GM21360 (cell line): ENCODE measurements around the gene ELP1.

Experiments
- ATAC-seq: cut with Tn5 transposase; IDR thresholded peaks from one replicate; pipeline ENCODE4 v1.9.1; 2021; ENCODE audit warnings: mild to moderate bottlenecking, moderate library complexity; ENCODE audit not compliant: unreplicated experiment

Gene ELP1

DNA sequence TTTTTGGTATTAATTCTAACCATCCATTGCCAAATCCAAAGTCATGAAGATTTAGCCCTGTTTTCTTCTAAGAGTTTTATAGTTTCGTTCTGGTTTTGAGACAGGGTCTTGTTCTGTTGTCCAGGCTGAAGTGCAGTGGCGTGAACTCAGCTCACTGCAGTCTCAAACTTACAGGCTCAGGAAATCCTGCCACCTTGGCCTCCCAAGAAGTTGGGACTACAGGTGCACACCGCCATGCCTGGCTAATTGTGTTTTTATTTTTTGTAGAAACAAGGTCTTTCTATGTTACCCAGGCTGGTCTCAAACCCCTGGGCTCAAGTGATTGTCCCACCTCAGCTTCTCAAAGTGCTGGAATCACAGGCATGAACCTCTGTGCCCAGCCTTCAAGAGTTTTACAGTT, 50.8 kb downstream of the ELP1 start:
- ATAC-seq = no peak

GRCh38 chr9:108882052-108882888, 51.7 kb downstream of the ELP1 start:
- ATAC-seq = no peak

DNA sequence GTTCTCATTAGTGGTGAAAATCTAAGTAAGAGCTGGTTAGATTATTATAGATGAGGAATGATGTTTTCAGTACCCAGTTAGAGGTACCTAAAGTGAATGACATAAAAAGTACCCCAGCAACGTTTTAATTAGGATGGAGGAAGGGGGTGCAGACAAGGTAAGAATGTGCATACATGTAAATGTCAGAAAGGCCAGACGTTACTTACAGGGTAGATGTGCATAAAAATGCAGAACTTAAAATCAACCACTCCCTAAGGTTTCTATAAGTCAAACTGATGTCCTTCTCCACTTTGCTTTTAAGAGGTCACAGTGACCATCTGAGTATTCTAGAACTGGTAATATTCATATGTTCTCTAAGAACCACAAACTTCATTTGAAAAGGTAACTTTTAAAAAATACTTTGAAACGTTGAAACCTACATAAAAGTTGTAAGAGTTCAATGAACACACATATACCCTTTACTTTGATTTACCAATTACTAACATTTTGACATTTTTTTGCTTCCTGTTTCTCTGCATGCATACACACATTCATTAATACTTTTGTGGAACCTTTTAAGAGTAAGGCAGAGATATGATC, 53.1 kb downstream of the ELP1 start:
- ATAC-seq = no peak

- ATAC-seq = no peak
Measured at GRCh38 chr9:108877524-108877923, 56.4 kb downstream of the ELP1 start.

GRCh38 chr9:108876425-108876824, 57.5 kb downstream of the ELP1 start:
- no peak for ATAC-seq

DNA sequence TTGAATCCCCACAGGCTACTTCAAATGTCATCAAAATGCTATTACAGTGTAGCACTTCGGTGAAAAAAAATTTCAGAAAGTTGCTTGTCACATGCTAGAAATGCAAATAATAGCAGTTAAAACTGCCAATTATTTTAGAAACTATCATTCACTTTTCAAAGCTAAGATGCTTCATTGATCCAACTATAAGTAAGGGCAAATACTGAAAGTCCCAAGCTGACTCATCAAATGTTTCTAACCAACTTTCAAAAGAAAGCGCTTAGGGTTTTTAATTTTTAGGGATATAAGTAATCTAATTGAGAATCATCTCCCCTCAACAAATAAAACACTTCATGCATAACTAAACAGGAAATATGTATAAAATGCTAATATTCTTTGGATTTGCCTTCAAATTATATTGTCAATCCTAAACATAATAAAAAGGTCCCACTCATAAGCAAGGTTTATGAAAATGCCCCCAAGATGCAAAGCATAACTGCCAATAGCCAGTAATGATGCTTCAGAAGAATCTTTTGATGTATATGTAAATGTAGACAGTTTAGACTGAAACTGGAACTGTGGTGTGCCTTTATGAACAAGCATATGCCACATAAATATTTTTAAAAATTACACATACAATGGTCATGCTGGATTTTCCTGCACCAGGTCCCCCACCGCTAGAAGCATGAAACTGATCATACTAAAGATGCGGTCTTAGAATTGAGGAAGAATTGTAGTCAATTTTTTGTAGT, 59.7 kb downstream of the ELP1 start:
- no peak for ATAC-seq

DNA sequence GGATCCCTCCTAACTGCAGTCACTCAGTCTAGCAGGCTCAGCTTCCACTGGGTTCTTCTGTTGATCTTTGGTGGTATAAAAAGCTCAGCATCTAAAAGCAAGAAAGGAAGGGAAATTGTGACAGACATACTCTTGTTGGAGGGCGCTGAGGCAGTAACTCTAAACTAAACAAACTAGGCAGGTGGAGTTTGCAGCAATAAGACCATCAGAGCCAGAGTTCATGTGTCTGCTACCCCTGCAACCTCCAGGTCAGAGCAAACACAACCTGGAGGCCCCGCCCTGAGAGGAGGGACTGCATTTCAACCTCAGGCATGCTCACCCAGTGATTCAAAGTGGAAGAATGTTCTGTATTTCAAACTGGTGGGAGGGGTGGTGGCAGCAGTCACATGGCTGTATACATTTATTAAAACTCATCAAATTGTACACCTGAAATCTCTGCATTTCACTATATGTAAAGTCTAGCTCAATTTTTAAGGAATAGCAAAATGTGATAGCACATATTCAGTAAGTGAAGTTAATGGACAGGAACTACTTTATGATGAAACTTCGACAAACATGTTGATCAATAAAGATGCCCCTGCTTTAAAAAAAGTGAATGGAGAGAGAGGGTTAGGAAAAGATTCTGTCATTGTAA, 64.7 kb downstream of the ELP1 start:
- ATAC-seq = no peak

DNA sequence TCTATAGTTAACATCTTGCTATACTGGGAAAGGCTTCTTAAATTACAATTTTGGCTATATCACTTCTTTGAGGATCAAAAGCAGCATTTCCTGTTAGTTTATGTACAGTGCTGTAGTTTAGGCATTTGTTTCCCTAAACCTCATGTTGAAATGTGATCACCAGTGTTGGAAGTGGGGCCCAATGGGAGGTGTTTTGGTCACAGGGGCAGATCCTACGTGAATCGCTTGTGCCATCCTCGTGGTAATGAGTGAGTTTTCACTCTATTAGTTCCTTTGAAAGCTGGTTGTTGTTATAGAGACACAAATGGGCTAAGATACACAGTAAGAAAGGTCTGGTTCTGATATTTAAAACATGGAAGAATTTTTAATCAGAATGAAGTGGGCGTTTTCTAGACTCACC, 66.1 kb downstream of the ELP1 start:
- no peak for ATAC-seq

DNA sequence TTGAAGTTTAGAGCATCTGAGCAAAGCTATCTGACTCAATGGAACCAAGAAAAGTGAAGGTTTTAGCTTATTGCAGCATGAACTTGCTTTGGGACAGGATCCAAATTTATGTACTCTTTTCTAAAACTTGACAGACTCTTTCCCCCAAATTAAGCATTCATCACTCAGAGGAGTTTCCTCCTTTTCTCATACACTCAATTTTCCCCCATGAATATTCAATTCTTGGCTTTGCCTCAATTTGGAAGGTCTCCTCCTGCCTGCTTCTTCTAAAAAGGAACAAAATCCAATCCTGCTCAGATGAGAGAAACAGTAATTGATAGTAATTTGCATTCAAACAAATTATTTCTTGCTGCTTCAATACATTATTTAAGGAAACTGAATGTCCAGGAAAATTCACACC, 66.8 kb downstream of the ELP1 start:
- no peak for ATAC-seq

GRCh38 chr9:108866001-108866420, 67.9 kb downstream of the ELP1 start:
- ATAC-seq = no peak

GRCh38 chr9:108865037-108865436, 68.9 kb downstream of the ELP1 start:
- no peak for ATAC-seq

- no peak for ATAC-seq
Measured at GRCh38 chr9:108864446-108864845, 69.5 kb downstream of the ELP1 start.

- ATAC-seq = no peak
Measured at GRCh38 chr9:108863891-108864290, 70.0 kb downstream of the ELP1 start.

DNA sequence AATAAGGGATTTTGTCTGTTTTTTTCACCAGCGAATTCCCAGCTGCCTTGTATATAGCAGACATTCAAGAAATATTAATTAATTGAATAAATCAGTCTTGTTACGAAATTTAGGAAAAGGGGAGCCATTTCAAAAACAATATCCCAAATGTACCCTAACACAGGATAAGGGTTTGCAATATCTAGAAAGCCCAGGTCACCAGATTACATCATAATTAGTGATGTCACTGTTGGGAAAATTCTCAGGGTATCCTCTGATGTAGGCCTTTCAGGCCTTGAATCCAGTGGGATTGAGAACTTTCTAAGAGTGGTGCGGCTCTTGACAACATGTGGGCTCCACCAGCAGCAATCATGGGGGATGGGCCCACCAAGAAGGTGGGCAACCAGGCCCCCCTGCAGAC, 71.9 kb downstream of the ELP1 start, which contains the start of gene ACTL7A:
TSS of gene ACTL7A (plus strand) at position 270 of the 400 bp plus-strand sequence. CDS start at position 327, 57 bp downstream.
- ATAC-seq = no peak

DNA sequence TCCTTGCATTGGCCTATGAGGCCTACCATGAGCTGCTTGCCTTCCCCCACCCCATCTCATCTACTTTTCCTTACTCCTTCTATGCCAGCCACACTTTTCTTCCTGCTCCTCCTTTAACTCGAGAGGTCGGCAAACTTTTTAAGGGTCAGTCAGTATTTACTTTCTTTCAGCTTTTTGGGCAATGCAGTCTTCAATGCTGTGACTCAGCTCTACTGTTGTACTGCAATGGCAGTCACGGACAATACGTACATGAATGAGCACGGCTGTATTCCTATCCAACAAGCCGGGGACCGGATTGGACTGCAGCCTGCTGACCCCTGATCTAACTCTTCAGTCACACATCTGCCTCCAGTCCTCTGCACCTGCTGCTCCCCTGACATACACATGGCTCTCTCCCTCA, 72.5 kb downstream of the ELP1 start:
- no peak for ATAC-seq

DNA sequence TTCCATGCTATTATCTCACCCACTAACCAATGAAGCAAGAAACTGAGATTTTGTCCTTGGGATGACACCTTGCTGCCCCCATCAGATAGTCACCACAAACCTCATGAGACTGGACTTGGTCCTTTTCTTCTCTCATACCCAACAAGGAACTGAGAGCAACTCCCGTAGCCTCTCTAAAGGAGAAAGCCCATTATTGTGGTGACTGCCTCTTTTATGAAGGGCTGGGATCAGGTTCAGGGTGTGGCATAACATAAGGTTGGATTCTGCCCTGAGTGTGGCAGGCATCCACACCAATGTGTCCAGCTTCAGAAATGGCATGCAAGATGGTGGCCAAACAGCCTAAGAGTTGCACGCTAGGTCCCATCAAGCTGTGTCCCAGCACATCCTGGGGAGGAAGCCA, 73.2 kb downstream of the ELP1 start:
- ATAC-seq = no peak

DNA sequence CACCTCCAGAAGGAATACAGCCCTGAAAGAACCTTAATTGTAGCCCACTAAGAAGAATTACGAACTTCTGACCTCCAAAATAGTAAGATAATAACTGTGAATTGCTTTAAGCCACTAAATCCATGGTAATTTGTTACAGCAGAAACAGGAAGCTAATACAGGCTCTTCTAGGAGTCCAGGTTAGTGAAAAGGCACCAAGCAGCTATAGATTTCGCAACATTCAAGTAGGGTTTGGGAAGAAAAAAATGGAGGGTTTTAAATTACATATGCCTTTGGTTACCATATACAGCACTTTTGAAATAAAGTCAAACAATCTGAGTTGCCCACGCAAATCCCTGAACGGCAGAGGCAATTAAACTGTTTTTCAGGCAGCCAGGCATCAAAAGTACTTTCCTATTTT, 73.6 kb downstream of the ELP1 start:
- ATAC-seq = no peak

DNA sequence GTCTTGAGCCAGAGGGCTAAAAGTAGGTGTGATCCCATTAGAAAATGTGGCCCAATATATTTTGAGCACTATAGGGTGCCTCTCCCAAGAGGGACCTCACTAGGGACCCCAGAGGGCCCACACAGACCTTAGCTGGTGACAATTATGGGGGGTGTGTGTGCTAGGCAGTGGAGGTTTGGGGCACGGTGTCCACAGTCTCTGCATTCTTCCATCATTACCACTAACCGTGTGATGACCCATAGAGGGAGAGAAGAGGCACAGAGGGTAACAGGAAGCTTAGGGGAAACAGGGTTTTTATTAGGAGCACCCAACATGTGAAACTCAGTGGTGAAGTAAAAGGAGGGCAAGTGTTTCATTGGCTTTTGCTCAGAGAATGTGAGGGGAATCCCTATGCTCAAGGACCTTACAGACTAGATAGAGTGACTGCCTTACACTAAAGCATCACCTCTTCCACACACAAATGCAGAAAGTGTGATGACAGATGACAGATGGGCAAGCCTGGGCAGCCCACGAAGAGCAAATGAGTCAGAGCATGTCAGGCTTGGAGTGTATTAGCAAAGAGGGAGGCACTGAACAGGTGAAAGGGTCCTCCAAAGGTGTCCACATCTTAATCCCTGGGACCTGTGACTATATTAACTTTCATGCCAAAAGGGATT, 74.3 kb downstream of the ELP1 start:
- ATAC-seq = peak; percentile 68

- no peak for ATAC-seq
Measured at GRCh38 chr9:108857572-108857971, 76.4 kb downstream of the ELP1 start.

- ATAC-seq = no peak
Measured at GRCh38 chr9:108855888-108856287, 78.0 kb downstream of the ELP1 start, which contains the start of gene ACTL7B. ACTL7B (minus strand) TSS chr9:108855986; CDS start chr9:108855930, 56 bp downstream.

DNA sequence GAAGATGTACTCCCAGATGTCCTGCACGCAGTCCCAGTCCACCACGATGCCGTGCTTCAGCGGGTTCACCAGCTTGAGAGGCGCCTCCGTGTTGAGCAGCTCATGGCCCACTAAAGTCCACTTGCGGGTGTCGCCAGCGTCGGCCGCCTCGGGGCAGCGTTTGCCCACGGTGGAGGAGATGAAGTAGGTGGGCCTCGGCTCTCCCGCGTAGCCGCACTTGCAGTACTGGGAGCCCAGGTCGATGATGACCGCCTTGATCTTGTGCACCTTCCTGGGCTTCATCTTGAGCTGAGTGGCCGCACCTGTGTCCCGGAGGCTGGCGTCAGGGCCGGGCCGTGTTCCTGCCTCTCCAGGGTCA, 78.4 kb downstream of the ELP1 start:
- ATAC-seq = no peak
